ENCODE data around the gene VPS8. TPM values are rescaled to one million over a fixed set of nuclear protein-coding genes. Genes with fewer than 3 reads are reported as not detected.

The VPS8 gene
- total and polyA plus RNA-seq, 2 of the 13 experiments (the other 11 are each of a cell fraction or from before 2014, with no cell fraction given): 14.2 to 35.1 TPM

- TF ChIP-seq ZNF775 (CRISPR knock-in tag; IDR thresholded peaks at IDR 0.05; ENCODE audit: borderline replicate concordance) (no peak), ISX (CRISPR knock-in tag; conservative IDR thresholded peaks at IDR 0.05) (no peak), CSRNP2 (CRISPR knock-in tag; conservative IDR thresholded peaks at IDR 0.05; ENCODE audit: low read depth) (no peak), CBX2 (IDR thresholded peaks at IDR 0.05; ENCODE audit: low read depth, low read length) (no peak), CBX2 (CRISPR knock-in tag; IDR thresholded peaks at IDR 0.05; ENCODE audit: low read depth) (no peak), ZNF552 (CRISPR knock-in tag; IDR thresholded peaks at IDR 0.05; ENCODE audit: borderline replicate concordance) (no peak), POGK (CRISPR knock-in tag; conservative IDR thresholded peaks at IDR 0.05) (0 out of 2 replicates have a peak, but pooled peaks have one; percentile 44), ZNF251 (CRISPR knock-in tag; IDR thresholded peaks at IDR 0.05) (no peak), THYN1 (CRISPR knock-in tag; IDR thresholded peaks at IDR 0.05; ENCODE audit: borderline replicate concordance, low read depth) (no peak), ZIK1 (CRISPR knock-in tag; IDR thresholded peaks at IDR 0.05; ENCODE audit: borderline replicate concordance, low read depth) (0 out of 2 replicates have a peak, but pooled peaks have one; percentile 47), ZBTB4 (CRISPR knock-in tag; IDR thresholded peaks at IDR 0.05; ENCODE audit: borderline replicate concordance) (no peak), TARDBP (CRISPR knock-in tag; IDR thresholded peaks at IDR 0.05) (peak; percentile 53; the same call in 1 of the 2 replicates), E2F1 (CRISPR knock-in tag; IDR thresholded peaks at IDR 0.05) (no peak), ZNF674 (CRISPR knock-in tag; IDR thresholded peaks at IDR 0.05; ENCODE audit: low read depth) (no peak), ZNF160 (CRISPR knock-in tag; IDR thresholded peaks at IDR 0.05) (no peak), DDIT3 (CRISPR knock-in tag; IDR thresholded peaks at IDR 0.05) (no peak), MTA1 (CRISPR knock-in tag; IDR thresholded peaks at IDR 0.05; ENCODE audit: borderline replicate concordance) (peak; percentile 37; the same call in 1 of the 2 replicates), ZNF431 (CRISPR knock-in tag; IDR thresholded peaks at IDR 0.05; ENCODE audit: borderline replicate concordance, low read depth) (no peak)
- TF ChIP-seq, protein P1, sequence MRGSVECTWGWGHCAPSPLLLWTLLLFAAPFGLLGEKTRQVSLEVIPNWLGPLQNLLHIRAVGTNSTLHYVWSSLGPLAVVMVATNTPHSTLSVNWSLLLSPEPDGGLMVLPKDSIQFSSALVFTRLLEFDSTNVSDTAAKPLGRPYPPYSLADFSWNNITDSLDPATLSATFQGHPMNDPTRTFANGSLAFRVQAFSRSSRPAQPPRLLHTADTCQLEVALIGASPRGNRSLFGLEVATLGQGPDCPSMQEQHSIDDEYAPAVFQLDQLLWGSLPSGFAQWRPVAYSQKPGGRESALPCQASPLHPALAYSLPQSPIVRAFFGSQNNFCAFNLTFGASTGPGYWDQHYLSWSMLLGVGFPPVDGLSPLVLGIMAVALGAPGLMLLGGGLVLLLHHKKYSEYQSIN (CRISPR knock-in tag; IDR thresholded peaks at IDR 0.05; ENCODE audit: borderline replicate concordance): no peak
Observed at GRCh38 chr3:184811999-184812661, at the start of gene VPS8 (continued).

Measured in HepG2 (cell line).